ENCODE measurements around the gene PRKAG3. TPM values are rescaled to one million over a fixed set of nuclear protein-coding genes. Genes with fewer than 3 reads are reported as not detected.
A peak's percentile ranks its signal among the peaks of the same experiment; 100 is the strongest.

Gene PRKAG3
- total and polyA plus RNA-seq, 4 donors: 0.01 TPM; not detected in 3

GRCh38 chr2:218867900-218868299 lies 36.3 kb upstream of the PRKAG3 start:
- DNase-seq: peak in 1 of 3 donors; percentile 12
- Histone ChIP-seq H3K9me3 (ENCODE audit: control insufficient read depth in 4 of 4, insufficient read depth in 3 of 4, low read length in 3 of 4) (peaks cover 0 to 4% (median 0%) of the 10 kb centered on the region in 4 donors), H3K4me3 (no peak overlapping the region), H3K36me3 (ENCODE audit: control insufficient read depth in 4 of 4, insufficient read depth in 4 of 4, low read length in 4 of 4) (no peaks in the 10 kb centered on the region), H3K4me1 (ENCODE audit: control insufficient read depth in 5 of 5, insufficient read depth in 5 of 5, low read length in 5 of 5) (peaks cover 0 to 10% (median 5%) of the 10 kb centered on the region in 5 donors), H3K27me3 (ENCODE audit: control insufficient read depth in 3 of 3, insufficient read depth in 3 of 3, low read length in 2 of 3) (peaks cover 7 to 68% (median 53%) of the 10 kb centered on the region in 3 donors), H3K9ac (ENCODE audit: insufficient read depth in 1 of 2, low read length in 2 of 2) (no peak overlapping the region), H3K27ac (ENCODE audit: low read depth in 1 of 2, low read length in 1 of 2) (no peak overlapping the region)
- WGBS, 2 donors: 45 to 63% methylated on average over 6 of the region's 6 CpGs
- TF ChIP-seq CTCF (IDR thresholded peaks at IDR 0.05; ENCODE audit: control extremely low read depth, extremely low read depth): no peak
- ATAC-seq (ENCODE audit: insufficient read depth, low FRiP score): no peak

GRCh38 chr2:218865999-218866398 lies 34.4 kb upstream of the PRKAG3 start:
- no peak for ATAC-seq (ENCODE audit: insufficient read depth, low FRiP score)

GRCh38 chr2:218865396-218865795 lies 33.8 kb upstream of the PRKAG3 start:
- ATAC-seq (ENCODE audit: insufficient read depth, low FRiP score) (no peak), DNase-seq (no peak)
- H3K4me3 ChIP-seq: no peak overlapping the region
- no peak overlapping the region for H3K9ac ChIP-seq (ENCODE audit: insufficient read depth in 1 of 2, low read length in 2 of 2)
- peaks cover 0 to 65% (median 50%) of the 10 kb centered on the region in 3 donors for H3K27me3 ChIP-seq (ENCODE audit: control insufficient read depth in 3 of 3, insufficient read depth in 3 of 3, low read length in 2 of 3)
- H3K9me3 ChIP-seq (ENCODE audit: control insufficient read depth in 4 of 4, insufficient read depth in 3 of 4, low read length in 3 of 4): no peaks in the 10 kb centered on the region
- peaks cover 0 to 4% (median 3%) of the 10 kb centered on the region in 5 donors for H3K4me1 ChIP-seq (ENCODE audit: control insufficient read depth in 5 of 5, insufficient read depth in 5 of 5, low read length in 5 of 5)
- no peak overlapping the region for H3K27ac ChIP-seq (ENCODE audit: low read depth in 1 of 2, low read length in 1 of 2)
- TF ChIP-seq CTCF (IDR thresholded peaks at IDR 0.05; ENCODE audit: control extremely low read depth, extremely low read depth): no peak
- 71 to 82% methylated on average over 4 of the region's 4 CpGs for WGBS, 2 donors
- H3K36me3 ChIP-seq (ENCODE audit: control insufficient read depth in 4 of 4, insufficient read depth in 4 of 4, low read length in 4 of 4): no peaks in the 10 kb centered on the region

More at GRCh38 chr2:218865999-218866398, 34.4 kb upstream of the PRKAG3 start:
- Histone ChIP-seq H3K9me3 (ENCODE audit: control insufficient read depth in 4 of 4, insufficient read depth in 3 of 4, low read length in 3 of 4) (no peaks in the 10 kb centered on the region), H3K9ac (ENCODE audit: insufficient read depth in 1 of 2, low read length in 2 of 2) (no peak overlapping the region), H3K36me3 (ENCODE audit: control insufficient read depth in 4 of 4, insufficient read depth in 4 of 4, low read length in 4 of 4) (no peaks in the 10 kb centered on the region), H3K27me3 (ENCODE audit: control insufficient read depth in 3 of 3, insufficient read depth in 3 of 3, low read length in 2 of 3) (peaks cover 3 to 65% (median 52%) of the 10 kb centered on the region in 3 donors), H3K4me1 (ENCODE audit: control insufficient read depth in 5 of 5, insufficient read depth in 5 of 5, low read length in 5 of 5) (peaks cover 0 to 4% (median under 1%) of the 10 kb centered on the region in 5 donors), H3K4me3 (no peak overlapping the region), H3K27ac (ENCODE audit: low read depth in 1 of 2, low read length in 1 of 2) (no peak overlapping the region)
- WGBS, 2 donors: 62 to 74% methylated on average over 4 to 5 of the region's 6 CpGs
- DNase-seq: peak in 1 of 3 donors; percentile 9
- no peak for TF ChIP-seq CTCF (IDR thresholded peaks at IDR 0.05; ENCODE audit: control extremely low read depth, extremely low read depth)

GRCh38 chr2:218863021-218863520 lies 31.5 kb upstream of the PRKAG3 start:
- TF ChIP-seq CTCF (IDR thresholded peaks at IDR 0.05; ENCODE audit: control extremely low read depth, extremely low read depth): no peak
- Histone ChIP-seq H3K36me3 (ENCODE audit: control insufficient read depth in 4 of 4, insufficient read depth in 4 of 4, low read length in 4 of 4) (no peaks in the 10 kb centered on the region), H3K9me3 (ENCODE audit: control insufficient read depth in 4 of 4, insufficient read depth in 3 of 4, low read length in 3 of 4) (no peaks in the 10 kb centered on the region), H3K27ac (ENCODE audit: low read depth in 1 of 2, low read length in 1 of 2) (no peak overlapping the region), H3K9ac (ENCODE audit: insufficient read depth in 1 of 2, low read length in 2 of 2) (no peak overlapping the region), H3K4me1 (ENCODE audit: control insufficient read depth in 5 of 5, insufficient read depth in 5 of 5, low read length in 5 of 5) (peaks cover 0 to 9% (median 4%) of the 10 kb centered on the region in 5 donors), H3K4me3 (no peak overlapping the region), H3K27me3 (ENCODE audit: control insufficient read depth in 3 of 3, insufficient read depth in 3 of 3, low read length in 2 of 3) (peaks cover 0 to 59% (median 46%) of the 10 kb centered on the region in 3 donors)
- DNase-seq: no peak
- no peak for ATAC-seq (ENCODE audit: insufficient read depth, low FRiP score)
- 85 to 92% methylated on average over 3 of the region's 3 CpGs for WGBS, 2 donors
